HG03565 (cell line): Measurements from ENCODE around the gene MNDA.
"Not testable (repeated sequence)": the region's sequence is repeated elsewhere in the genome, so short reads cannot be mapped to it uniquely, and the experiment has no call there.

Experiments used
- ATAC-seq: cut with Tn5 transposase; IDR thresholded peaks from one replicate; pipeline ENCODE4 v1.9.1; 2021; ENCODE audit warnings: mild to moderate bottlenecking, moderate library complexity; ENCODE audit not compliant: unreplicated experiment

Gene MNDA

DNA sequence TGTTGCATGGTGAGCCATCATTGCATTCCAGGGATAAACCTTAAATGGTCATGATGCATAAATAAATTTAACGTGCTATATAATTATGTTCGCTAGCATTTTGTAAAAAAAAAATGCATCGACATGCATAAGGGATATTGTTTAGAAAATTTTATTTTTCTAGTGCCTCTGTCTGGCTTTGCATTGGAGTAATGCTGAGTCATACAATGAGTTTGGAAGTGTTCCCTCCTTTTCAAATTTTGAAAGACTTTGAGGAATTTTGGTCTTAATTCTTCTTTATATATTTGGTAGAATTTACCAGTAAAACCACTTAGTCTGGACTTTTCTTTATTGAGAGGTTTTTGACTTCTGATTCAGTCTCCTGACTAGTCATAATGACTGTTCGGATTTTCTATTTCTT lies 4.9 kb downstream of the MNDA start:
- ATAC-seq = no peak

DNA sequence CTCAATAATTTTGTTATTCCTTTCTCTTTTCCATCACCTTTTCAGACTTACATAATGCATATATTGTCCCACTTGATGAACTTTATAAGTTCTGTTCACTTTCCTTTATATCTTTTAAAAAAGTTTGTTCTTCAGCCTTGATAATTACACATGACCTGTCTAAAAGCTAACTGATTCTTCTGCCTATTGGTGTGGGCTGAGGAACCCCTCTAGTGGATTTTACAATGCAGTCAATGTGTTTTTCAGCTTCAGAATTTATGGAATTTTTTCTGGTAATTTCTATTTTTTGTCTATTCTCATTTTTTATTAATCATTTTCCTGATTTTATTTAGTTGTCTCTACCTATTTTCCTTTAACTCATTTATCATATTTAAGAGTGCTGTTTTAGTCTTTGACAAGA lies 7.5 kb downstream of the MNDA start:
- ATAC-seq = no peak

DNA sequence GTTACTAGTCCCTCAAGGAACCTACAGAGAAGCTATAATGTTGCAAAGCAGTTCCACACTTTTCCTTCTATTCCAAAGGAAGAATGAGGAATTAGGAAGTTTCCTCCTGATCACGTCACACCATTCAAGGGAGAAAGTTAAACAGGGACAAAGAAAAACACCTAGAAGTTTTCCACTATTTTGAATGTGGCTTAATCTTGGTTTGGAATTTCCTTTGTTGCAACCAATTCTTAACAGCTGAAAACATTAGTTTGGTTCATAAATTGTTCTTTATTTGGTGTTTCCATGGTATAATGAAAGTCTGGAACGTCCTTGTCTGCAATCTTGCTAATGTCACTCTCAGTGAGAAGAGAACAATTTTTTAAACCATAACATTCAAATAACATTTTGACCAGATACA lies 8.4 kb downstream of the MNDA start:
- no peak for ATAC-seq

DNA sequence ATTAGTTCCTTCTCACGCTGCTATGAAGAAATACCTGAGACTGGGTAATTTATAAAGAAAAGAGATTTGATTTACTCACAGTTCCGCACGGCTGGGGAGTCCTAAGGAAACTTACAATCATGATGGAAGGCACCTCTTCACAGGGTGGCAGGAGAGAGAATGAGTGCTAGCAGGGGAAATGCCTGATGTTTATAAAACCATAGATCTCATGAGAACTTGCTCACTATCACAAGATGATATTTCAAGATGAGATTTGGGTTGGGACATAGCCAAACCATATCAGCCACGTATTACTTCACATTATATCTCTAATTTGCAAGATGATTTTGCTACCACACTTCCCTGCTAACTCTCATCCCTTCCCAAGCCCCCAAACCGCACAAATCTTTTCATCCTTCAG lies 9.1 kb downstream of the MNDA start:
- ATAC-seq = no peak

DNA sequence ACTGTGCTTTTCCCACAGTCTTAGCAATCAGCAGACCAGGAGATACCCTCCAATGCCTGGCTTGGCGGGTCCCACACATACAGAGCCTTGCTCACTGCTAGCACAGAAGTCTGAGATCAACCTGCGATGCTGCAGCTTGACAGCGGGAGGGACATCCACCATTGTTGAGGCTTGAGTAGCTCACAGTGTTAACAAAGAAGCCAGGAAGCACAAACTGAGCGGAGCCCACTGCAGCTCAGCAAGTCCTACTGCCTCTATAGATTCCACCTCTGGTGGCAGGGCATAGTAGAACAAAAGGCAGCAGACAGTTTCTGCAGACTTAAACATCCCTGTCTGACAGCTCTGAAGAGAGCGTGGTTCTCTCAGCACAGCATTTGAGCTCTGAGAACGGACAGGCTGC lies 33.4 kb downstream of the MNDA start:
- ATAC-seq = no peak

DNA sequence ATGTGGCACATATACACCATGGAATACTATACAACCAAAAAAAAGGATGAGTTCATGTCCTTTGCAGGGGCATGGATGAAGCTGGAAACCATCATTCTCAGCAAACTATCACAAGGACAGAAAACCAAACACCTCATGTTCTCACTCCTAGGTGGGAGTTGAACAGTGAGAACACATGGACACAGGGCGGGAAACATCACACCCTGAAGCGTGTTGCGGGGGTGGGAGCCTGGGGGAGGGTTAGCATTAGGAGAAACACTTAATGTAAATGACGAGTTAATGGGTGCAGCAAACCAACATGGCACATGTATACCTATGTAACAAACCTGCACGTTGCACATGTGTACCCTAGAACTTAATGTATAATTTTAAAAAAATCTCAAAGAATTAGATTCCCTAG lies 39.3 kb downstream of the MNDA start:
- not testable (repeated sequence) for ATAC-seq

DNA sequence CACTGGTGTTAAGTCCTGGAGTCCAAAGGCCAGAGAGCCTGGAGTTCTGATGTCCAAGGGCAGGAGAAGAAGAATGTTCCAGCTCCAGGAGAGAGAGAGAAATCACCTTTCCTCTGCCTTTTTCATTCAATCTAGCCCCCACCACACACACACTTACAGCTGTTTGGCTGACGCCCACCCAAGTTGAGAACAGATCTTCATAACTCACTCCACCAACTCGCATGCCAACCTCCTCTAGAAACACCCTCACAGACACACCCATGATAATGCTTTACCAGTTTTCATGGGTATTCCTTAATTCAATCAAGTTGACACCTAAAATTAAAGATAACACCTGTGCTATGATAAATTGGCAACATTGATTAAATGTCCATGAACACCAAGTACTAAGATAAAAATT lies 42.0 kb downstream of the MNDA start:
- ATAC-seq = no peak

DNA sequence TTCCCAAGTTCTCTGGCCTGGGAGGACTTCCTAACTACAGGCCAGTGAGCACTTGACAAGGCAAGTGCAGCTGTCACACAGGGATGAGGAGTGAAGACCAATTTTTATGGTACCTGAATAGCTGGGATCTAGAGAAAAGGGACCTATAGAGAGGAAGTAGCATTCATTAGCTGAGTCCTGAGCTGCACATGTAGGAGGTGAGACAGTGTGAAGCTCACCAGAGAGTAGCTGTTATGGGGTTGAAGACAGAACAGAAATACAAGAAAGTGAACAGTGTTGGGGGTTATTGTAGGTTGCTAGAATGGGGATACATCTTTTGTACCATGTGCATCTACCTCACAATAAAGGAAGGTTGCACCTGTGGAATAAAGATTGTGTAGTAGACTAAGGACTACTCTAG lies 62.5 kb downstream of the MNDA start:
- no peak for ATAC-seq

DNA sequence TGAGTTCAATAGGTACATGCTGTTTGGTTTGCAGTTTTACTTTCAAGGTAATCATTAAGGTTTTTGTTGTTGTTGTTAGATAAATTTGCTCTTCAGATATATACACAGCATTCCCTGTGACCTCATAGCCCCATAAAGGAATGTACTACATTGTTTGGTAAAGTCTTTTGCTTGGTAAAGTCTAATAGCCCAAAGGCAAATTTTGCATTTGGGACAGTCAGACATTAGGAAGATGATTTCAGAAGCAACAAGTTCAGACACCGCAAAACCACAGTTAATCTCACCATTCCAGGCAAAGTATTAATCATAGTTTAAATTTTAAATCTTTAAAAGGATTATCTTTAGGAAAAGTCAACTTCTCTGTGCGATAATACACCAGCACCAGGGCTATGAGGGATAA lies 67.6 kb downstream of the MNDA start:
- ATAC-seq = no peak
